ENCODE results near the gene ZNF70. TPM values are rescaled to one million over a fixed set of nuclear protein-coding genes. Genes with fewer than 3 reads are reported as not detected.

Gene ZNF70
- total RNA-seq, 1 donor from 2014 or later = 12.1 TPM

GRCh38 chr22:23790819-23791737 lies 40.2 kb upstream of the ZNF70 start:
- TF ChIP-seq CTCF (IDR thresholded peaks at IDR 0.05) = no peak
- no peaks in the 10 kb centered on the region for H3K9me3 Mint-ChIP-seq (ENCODE audit: low read depth)
- H3K4me3 Mint-ChIP-seq (ENCODE audit: unreplicated experiment) = no peak overlapping the region
- peaks cover 39% of the 10 kb centered on the region for H3K4me1 Mint-ChIP-seq (ENCODE audit: low read depth)
- peaks cover 8% of the 10 kb centered on the region for H3K36me3 Mint-ChIP-seq (ENCODE audit: low read depth)
- DNase-seq (ENCODE audit: low spot score) = peak; percentile 55
- H3K27me3 Mint-ChIP-seq (ENCODE audit: low read depth) = no peaks in the 10 kb centered on the region
- no peak overlapping the region for H3K27ac Mint-ChIP-seq (ENCODE audit: unreplicated experiment)

- H3K36me3 Mint-ChIP-seq (ENCODE audit: low read depth) = peaks cover 7% of the 10 kb centered on the region
- H3K4me3 Mint-ChIP-seq (ENCODE audit: unreplicated experiment) = no peak overlapping the region
- DNase-seq (ENCODE audit: low spot score) = peak; percentile 34
- H3K9me3 Mint-ChIP-seq (ENCODE audit: low read depth) = no peaks in the 10 kb centered on the region
- H3K4me1 Mint-ChIP-seq (ENCODE audit: low read depth) = peaks cover 37% of the 10 kb centered on the region
- peak overlapping the region; percentile 45 for H3K27ac Mint-ChIP-seq (ENCODE audit: unreplicated experiment)
- peak; percentile 29 for TF ChIP-seq CTCF (IDR thresholded peaks at IDR 0.05)
- H3K27me3 Mint-ChIP-seq (ENCODE audit: low read depth) = no peaks in the 10 kb centered on the region
Observed at GRCh38 chr22:23789638-23790037, 38.7 kb upstream of the ZNF70 start.

- TF ChIP-seq CTCF (IDR thresholded peaks at IDR 0.05) = no peak
- H3K4me1 Mint-ChIP-seq (ENCODE audit: low read depth) = peaks cover 42% of the 10 kb centered on the region
- peak; percentile 12 for DNase-seq (ENCODE audit: low spot score)
- H3K4me3 Mint-ChIP-seq (ENCODE audit: unreplicated experiment) = no peak overlapping the region
- peak overlapping the region; percentile 3 for H3K27ac Mint-ChIP-seq (ENCODE audit: unreplicated experiment)
- H3K36me3 Mint-ChIP-seq (ENCODE audit: low read depth) = peaks cover 6% of the 10 kb centered on the region
- H3K27me3 Mint-ChIP-seq (ENCODE audit: low read depth) = no peaks in the 10 kb centered on the region
- H3K9me3 Mint-ChIP-seq (ENCODE audit: low read depth) = no peaks in the 10 kb centered on the region
Observed at GRCh38 chr22:23789121-23789520, 38.2 kb upstream of the ZNF70 start.

- peak overlapping the region; percentile 88 for H3K27ac Mint-ChIP-seq (ENCODE audit: unreplicated experiment)
- H3K4me3 Mint-ChIP-seq (ENCODE audit: unreplicated experiment) = peak overlapping the region; percentile 83
- H3K4me1 Mint-ChIP-seq (ENCODE audit: low read depth) = peaks cover 51% of the 10 kb centered on the region
- DNase-seq (ENCODE audit: low spot score) = no peak
- H3K36me3 Mint-ChIP-seq (ENCODE audit: low read depth) = peaks cover 2% of the 10 kb centered on the region
- no peak for TF ChIP-seq CTCF (IDR thresholded peaks at IDR 0.05)
- no peaks in the 10 kb centered on the region for H3K9me3 Mint-ChIP-seq (ENCODE audit: low read depth)
- no peaks in the 10 kb centered on the region for H3K27me3 Mint-ChIP-seq (ENCODE audit: low read depth)
Observed at GRCh38 chr22:23787910-23788309, 37.0 kb upstream of the ZNF70 start.

- Mint-ChIP-seq H3K27ac (ENCODE audit: unreplicated experiment) (peak overlapping the region; percentile 88), H3K27me3 (ENCODE audit: low read depth) (no peaks in the 10 kb centered on the region), H3K4me3 (ENCODE audit: unreplicated experiment) (peak overlapping the region; percentile 83), H3K9me3 (ENCODE audit: low read depth) (no peaks in the 10 kb centered on the region), H3K4me1 (ENCODE audit: low read depth) (peaks cover 51% of the 10 kb centered on the region), H3K36me3 (ENCODE audit: low read depth) (peaks cover 2% of the 10 kb centered on the region)
- no peak for TF ChIP-seq CTCF (IDR thresholded peaks at IDR 0.05)
- DNase-seq (ENCODE audit: low spot score) = no peak
Observed at GRCh38 chr22:23787600-23787896, 36.6 kb upstream of the ZNF70 start.
